ENCODE measurements around the gene PARM1.

The PARM1 gene

DNA sequence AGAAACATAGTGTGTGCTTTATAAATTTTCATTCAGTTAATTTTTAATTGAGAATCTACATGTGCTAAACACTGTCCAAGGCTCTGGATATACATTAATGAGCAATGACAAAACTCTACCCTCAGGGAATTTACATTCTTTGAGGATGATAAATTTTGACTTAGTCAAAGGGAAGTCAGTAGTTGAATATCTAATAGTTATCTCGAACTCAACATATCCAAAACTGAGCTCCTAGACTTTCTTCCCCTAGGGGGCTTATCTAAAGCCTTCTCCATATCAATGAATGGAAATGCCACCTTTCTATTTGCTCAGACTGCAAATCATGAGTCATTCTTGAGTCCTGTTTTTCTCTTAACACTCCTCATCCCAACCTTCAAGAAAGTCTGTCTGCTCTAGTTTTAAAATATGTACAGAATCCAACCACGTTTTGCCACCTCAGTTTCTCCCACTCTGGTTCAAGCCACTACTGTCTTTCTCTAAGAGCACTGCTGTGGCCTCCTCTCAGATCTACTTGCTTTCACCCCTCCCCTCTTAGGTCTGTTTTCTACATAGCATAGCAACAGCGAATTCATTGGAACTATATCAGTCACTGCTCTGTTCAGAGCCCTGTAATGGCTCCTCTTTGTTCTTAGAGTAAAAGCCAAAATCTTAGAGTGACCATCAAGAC, 9.5 kb downstream of the PARM1 start:
- Mint-ChIP-seq H3K27ac (no peak overlapping the region), H3K36me3 (ENCODE audit: low read depth) (peaks cover 14% of the 10 kb centered on the region), H3K4me1 (peaks cover 8% of the 10 kb centered on the region), H3K27me3 (ENCODE audit: low read depth) (no peaks in the 10 kb centered on the region), H3K9me3 (no peaks in the 10 kb centered on the region), H3K4me3 (no peak overlapping the region)
- TF ChIP-seq, protein P1, sequence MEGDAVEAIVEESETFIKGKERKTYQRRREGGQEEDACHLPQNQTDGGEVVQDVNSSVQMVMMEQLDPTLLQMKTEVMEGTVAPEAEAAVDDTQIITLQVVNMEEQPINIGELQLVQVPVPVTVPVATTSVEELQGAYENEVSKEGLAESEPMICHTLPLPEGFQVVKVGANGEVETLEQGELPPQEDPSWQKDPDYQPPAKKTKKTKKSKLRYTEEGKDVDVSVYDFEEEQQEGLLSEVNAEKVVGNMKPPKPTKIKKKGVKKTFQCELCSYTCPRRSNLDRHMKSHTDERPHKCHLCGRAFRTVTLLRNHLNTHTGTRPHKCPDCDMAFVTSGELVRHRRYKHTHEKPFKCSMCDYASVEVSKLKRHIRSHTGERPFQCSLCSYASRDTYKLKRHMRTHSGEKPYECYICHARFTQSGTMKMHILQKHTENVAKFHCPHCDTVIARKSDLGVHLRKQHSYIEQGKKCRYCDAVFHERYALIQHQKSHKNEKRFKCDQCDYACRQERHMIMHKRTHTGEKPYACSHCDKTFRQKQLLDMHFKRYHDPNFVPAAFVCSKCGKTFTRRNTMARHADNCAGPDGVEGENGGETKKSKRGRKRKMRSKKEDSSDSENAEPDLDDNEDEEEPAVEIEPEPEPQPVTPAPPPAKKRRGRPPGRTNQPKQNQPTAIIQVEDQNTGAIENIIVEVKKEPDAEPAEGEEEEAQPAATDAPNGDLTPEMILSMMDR (IDR thresholded peaks at IDR 0.05; ENCODE audit: unreplicated experiment in 3 of 3): no peak

DNA sequence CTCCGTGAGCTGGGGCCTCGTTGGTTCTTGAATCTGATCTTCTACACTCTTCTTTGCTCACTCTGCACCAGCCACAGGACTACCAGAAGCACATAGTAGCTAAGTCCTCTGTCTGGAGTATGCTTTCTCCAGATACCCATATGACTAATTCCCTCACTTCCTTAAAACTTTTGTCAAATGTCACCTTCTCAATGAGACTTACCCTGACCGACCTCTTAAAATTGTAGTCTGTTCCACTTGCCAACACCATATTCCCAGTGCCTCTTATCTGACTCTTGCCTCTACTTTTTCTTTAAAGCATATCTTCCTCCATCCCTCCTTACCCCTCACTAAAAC, 10.0 kb downstream of the PARM1 start:
- no peaks in the 10 kb centered on the region for H3K27me3 Mint-ChIP-seq (ENCODE audit: low read depth)
- peaks cover 11% of the 10 kb centered on the region for H3K4me1 Mint-ChIP-seq
- TF ChIP-seq, protein P1 (IDR thresholded peaks at IDR 0.05; ENCODE audit: unreplicated experiment in 3 of 3): no peak

DNA sequence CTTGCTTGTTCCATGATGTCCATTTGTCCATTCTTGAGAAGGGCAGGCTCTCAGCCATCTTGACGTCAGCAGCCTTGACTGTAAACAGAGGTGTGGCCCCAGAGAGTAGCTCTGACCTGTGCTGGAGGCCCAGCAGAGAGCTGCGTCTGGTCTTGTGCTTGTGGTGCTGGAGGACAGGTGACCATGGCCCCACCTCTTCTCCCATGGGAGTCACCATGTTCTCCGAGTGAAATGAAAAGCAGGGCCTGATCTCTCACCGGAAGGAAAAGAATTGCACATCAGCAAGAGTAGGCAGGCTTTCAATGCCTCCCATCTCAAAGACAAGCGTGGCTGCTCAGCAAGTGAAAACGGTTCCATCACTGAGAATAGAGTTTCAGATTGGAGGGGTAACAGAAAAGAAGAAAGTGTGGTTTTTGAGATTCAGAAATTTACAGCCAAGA, 11.5 kb downstream of the PARM1 start:
- Mint-ChIP-seq H3K36me3 (ENCODE audit: low read depth) (peaks cover 19% of the 10 kb centered on the region), H3K27me3 (ENCODE audit: low read depth) (no peaks in the 10 kb centered on the region), H3K27ac (no peak overlapping the region), H3K4me3 (no peak overlapping the region), H3K9me3 (no peaks in the 10 kb centered on the region), H3K4me1 (peaks cover 14% of the 10 kb centered on the region)
- TF ChIP-seq, protein P1 (IDR thresholded peaks at IDR 0.05; ENCODE audit: unreplicated experiment in 3 of 3): no peak

More for the DNA sequence above, 10.0 kb downstream of the PARM1 start:
- Mint-ChIP-seq H3K27ac (no peak overlapping the region), H3K9me3 (no peaks in the 10 kb centered on the region), H3K4me3 (no peak overlapping the region), H3K36me3 (ENCODE audit: low read depth) (peaks cover 14% of the 10 kb centered on the region)

DNA sequence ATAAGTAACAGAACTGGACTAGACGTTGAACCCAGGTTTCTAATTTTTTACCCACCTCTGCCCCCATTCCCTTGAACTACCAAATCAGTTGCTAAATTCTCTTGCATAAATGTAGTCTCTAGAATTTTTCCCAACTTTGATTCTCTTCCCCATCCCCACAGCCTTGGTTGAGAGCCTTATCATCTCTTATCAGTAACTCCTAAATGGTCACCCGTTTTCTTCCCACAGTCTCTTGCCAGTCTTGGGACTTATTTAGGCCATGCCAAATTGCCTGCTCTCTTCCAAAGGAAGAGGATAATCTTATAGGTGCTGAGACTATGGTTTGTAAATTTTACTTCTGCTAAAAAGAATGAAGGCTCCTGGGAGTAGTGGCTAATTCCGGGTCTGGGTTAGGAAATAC, 13.3 kb downstream of the PARM1 start:
- TF ChIP-seq, protein P1 (IDR thresholded peaks at IDR 0.05; ENCODE audit: unreplicated experiment in 3 of 3): no peak
- Mint-ChIP-seq H3K27me3 (ENCODE audit: low read depth) (no peaks in the 10 kb centered on the region), H3K27ac (no peak overlapping the region), H3K4me3 (no peak overlapping the region), H3K36me3 (ENCODE audit: low read depth) (peaks cover 14% of the 10 kb centered on the region), H3K9me3 (no peaks in the 10 kb centered on the region), H3K4me1 (peaks cover 14% of the 10 kb centered on the region)

DNA sequence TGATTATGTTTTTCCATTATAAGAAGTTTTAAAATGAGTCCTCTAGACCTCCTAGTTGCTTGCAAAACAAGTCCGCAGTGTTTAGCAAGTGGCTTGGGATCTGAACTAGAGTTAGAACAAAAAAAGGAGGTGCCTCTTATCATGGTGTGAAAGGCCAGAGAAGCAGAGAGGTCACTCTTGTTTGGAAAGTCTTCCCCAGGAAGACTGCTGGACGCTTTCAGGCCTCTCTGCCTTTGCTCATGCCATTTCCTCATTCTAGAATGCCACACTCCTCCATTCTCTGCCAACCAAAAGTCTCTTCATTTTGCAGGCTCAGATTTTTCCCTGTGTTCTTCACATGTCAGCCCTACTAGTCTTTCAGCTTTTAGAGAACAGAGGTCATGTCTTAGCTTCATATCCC, 14.9 kb downstream of the PARM1 start:
- peaks cover 3% of the 10 kb centered on the region for H3K9me3 Mint-ChIP-seq
- H3K27me3 Mint-ChIP-seq (ENCODE audit: low read depth): no peaks in the 10 kb centered on the region
- peaks cover 8% of the 10 kb centered on the region for H3K36me3 Mint-ChIP-seq (ENCODE audit: low read depth)
- H3K4me1 Mint-ChIP-seq: peaks cover 21% of the 10 kb centered on the region
- TF ChIP-seq, protein P1 (IDR thresholded peaks at IDR 0.05; ENCODE audit: unreplicated experiment in 3 of 3): no peak
- no peak overlapping the region for H3K4me3 Mint-ChIP-seq
- H3K27ac Mint-ChIP-seq: peak overlapping the region; percentile 97 to 98 (median 98)

DNA sequence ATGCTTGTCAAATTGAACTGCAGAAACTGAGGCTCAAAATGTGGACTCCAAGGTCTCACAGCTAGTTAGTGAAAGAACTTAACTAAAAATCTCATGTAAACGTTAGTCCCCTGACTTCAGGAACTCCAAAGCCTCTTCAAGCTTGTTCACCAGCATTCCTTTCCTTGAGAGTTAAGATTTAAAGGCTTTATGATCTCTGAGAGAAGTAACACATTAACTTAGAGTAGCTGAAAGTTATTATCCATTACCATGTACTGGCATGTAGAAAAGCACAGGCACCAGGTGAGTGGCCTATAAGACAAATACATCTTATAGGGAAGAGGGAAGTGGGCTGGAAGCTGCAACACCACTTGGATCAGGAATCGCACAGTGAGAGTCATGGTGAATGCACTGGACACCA, 15.3 kb downstream of the PARM1 start:
- Mint-ChIP-seq H3K36me3 (ENCODE audit: low read depth) (peaks cover 5% of the 10 kb centered on the region), H3K4me3 (peak overlapping the region in 1 of 3 experiments; percentile 21), H3K27ac (peak overlapping the region; percentile 97 to 98 (median 98)), H3K9me3 (peaks cover 3% of the 10 kb centered on the region), H3K27me3 (ENCODE audit: low read depth) (no peaks in the 10 kb centered on the region), H3K4me1 (peaks cover 21% of the 10 kb centered on the region)
- TF ChIP-seq, protein P1 (IDR thresholded peaks at IDR 0.05; ENCODE audit: unreplicated experiment in 3 of 3): no peak
